GM12801 (cell line): ENCODE measurements around the gene ACOT13.

ENCODE experiments used
- CTCF ChIP-seq: IDR thresholded peaks from one replicate; pipeline ENCODE4 v1.5.1; 2011; ENCODE audit warnings: control low read depth; ENCODE audit not compliant: insufficient read length; ENCODE audit errors: extremely low read depth

Gene ACOT13

GRCh38 chr6:24664046-24664987, 2.6 kb upstream of the ACOT13 start:
- no peak for TF ChIP-seq CTCF

GRCh38 chr6:24666097-24666640, 708 bp upstream of the ACOT13 start:
- TF ChIP-seq CTCF: no peak

GRCh38 chr6:24667378-24667803, 514 bp downstream of the ACOT13 start:
- TF ChIP-seq CTCF: no peak

- TF ChIP-seq CTCF: no peak
Measured at GRCh38 chr6:24668997-24669361, 2.1 kb downstream of the ACOT13 start.

- no peak for TF ChIP-seq CTCF
Measured at GRCh38 chr6:24672620-24673182, 5.8 kb downstream of the ACOT13 start.

GRCh38 chr6:24673625-24674024, 6.7 kb downstream of the ACOT13 start:
- TF ChIP-seq CTCF: no peak

- TF ChIP-seq CTCF: no peak
Measured at GRCh38 chr6:24680582-24680981, 13.7 kb downstream of the ACOT13 start.
